WTC11 (cell line): ENCODE results near the gene NDUFS7. TPM values are rescaled to one million over a fixed set of nuclear protein-coding genes. Genes with fewer than 3 reads are reported as not detected.

ENCODE experiments used
- ATAC-seq: fragments of 200-7000 bp; cut with Tn5 transposase; 2 replicates; pipeline ENCODE4 v1.10.0; 2021; ENCODE audit warnings: mild to moderate bottlenecking, moderate library complexity
- CTCF ChIA-PET: fragments of 300-600 bp; sonication (Branson Sonifier 250); formaldehyde crosslinking; loops from one replicate; lab custom pipeline; 2021; ENCODE audit warnings: antibody characterized with exemption; lab: Charles Lee
- POLR2A ChIA-PET: fragments of 350-600 bp; sonication (Branson Sonifier 250); formaldehyde crosslinking; loops from one replicate; lab custom pipeline; 2021; ENCODE audit warnings: antibody characterized with exemption; lab: Charles Lee
- DNase-seq: peaks from one replicate; pipeline ENCODE4 v3.0.0; 2021; ENCODE audit warnings: low spot score
- H3K27ac Mint-ChIP-seq: 2 replicates; pipeline ENCODE4 v1.8.0; 2021; ENCODE audit warnings: mixed read lengths
- H3K27me3 Mint-ChIP-seq: 2 replicates; pipeline ENCODE4 v1.8.0; 2021; ENCODE audit warnings: low read depth, mild to moderate bottlenecking, moderate library complexity, mixed read lengths
- H3K36me3 Mint-ChIP-seq: 2 replicates; pipeline ENCODE4 v1.8.0; 2021; ENCODE audit warnings: mixed read lengths
- H3K4me1 Mint-ChIP-seq: 2 replicates; pipeline ENCODE4 v1.8.0; 2022; ENCODE audit warnings: mixed read lengths
- H3K4me3 Mint-ChIP-seq: 2 replicates; pipeline ENCODE4 v1.8.0; 2021; ENCODE audit warnings: mild to moderate bottlenecking, moderate library complexity, mixed read lengths
- H3K9me3 Mint-ChIP-seq: 2 replicates; pipeline ENCODE4 v1.8.0; 2021; ENCODE audit warnings: mixed read lengths
- FOXJ3 ChIP-seq: sonication (generic); formaldehyde crosslinking; IDR thresholded peaks from 2 replicates; pipeline ENCODE4 v1.9.0; 2021; ENCODE audit warnings: missing genetic modification reagents, mild to moderate bottlenecking, borderline replicate concordance
- GABPB1 ChIP-seq: sonication (generic); formaldehyde crosslinking; IDR thresholded peaks from 2 replicates; pipeline ENCODE4 v1.8.1; 2023; ENCODE audit warnings: mild to moderate bottlenecking, missing genetic modification reagents
- MXD4 ChIP-seq: fragments of 250-450 bp; sonication (Bioruptor Pico); IDR thresholded peaks from 2 replicates; pipeline ENCODE4 v1.8.0; 2021; ENCODE audit warnings: mild to moderate bottlenecking, moderate library complexity, borderline replicate concordance
- NFATC4 ChIP-seq: fragments of 250-450 bp; sonication (Bioruptor Pico); IDR thresholded peaks from 2 replicates; pipeline ENCODE4 v1.9.0; 2021; ENCODE audit warnings: mild to moderate bottlenecking
- NFE2L1 ChIP-seq: sonication (generic); formaldehyde crosslinking; IDR thresholded peaks from 2 replicates; pipeline ENCODE4 v1.8.1; 2023; ENCODE audit warnings: missing genetic modification reagents
- NR1H2 ChIP-seq: sonication (generic); formaldehyde crosslinking; IDR thresholded peaks from 2 replicates; pipeline ENCODE4 v1.9.0; 2021; ENCODE audit warnings: mild to moderate bottlenecking, moderate library complexity, missing genetic modification reagents
- NR3C1 ChIP-seq: sonication (generic); formaldehyde crosslinking; conservative IDR thresholded peaks from 2 replicates; pipeline ENCODE4 v1.8.1; 2023; ENCODE audit warnings: low read depth, mild to moderate bottlenecking, missing genetic modification reagents
- OVOL2 ChIP-seq: fragments of 250-450 bp; sonication (Bioruptor Pico); IDR thresholded peaks from 2 replicates; pipeline ENCODE4 v1.9.0; 2021; ENCODE audit warnings: mild to moderate bottlenecking, borderline replicate concordance
- RORB ChIP-seq: fragments of 250-450 bp; sonication (Bioruptor Pico); IDR thresholded peaks from 2 replicates; pipeline ENCODE4 v1.9.0; 2021; ENCODE audit warnings: mild to moderate bottlenecking
- SMAD3 ChIP-seq: sonication (generic); formaldehyde crosslinking; IDR thresholded peaks from 2 replicates; pipeline ENCODE4 v1.8.0; 2022; ENCODE audit warnings: missing genetic modification reagents, mild to moderate bottlenecking, borderline replicate concordance
- SMAD4 ChIP-seq: sonication (generic); formaldehyde crosslinking; IDR thresholded peaks from 2 replicates; pipeline ENCODE4 v1.8.0; 2022; ENCODE audit warnings: mild to moderate bottlenecking, missing genetic modification reagents
- SP1 ChIP-seq: sonication (generic); formaldehyde crosslinking; conservative IDR thresholded peaks from 2 replicates; pipeline ENCODE4 v1.8.1; 2022; ENCODE audit warnings: missing genetic modification reagents
- TEAD4 ChIP-seq: sonication (generic); formaldehyde crosslinking; IDR thresholded peaks from 2 replicates; pipeline ENCODE4 v1.8.0; 2022; ENCODE audit warnings: mild to moderate bottlenecking, missing genetic modification reagents
- ZNF219 ChIP-seq: sonication (generic); formaldehyde crosslinking; IDR thresholded peaks from 2 replicates; pipeline ENCODE4 v1.8.0; 2023; ENCODE audit warnings: missing genetic modification reagents, mild to moderate bottlenecking, borderline replicate concordance
- total RNA-seq: library from RNA; stranded (reverse); gene quantifications from 3 replicates; pipeline ENCODE4 v1.2.3, GENCODE V29; 2021
- TF ChIP-seq, protein P1 (sequence below): sonication (generic); formaldehyde crosslinking; IDR thresholded peaks from 2 replicates; pipeline ENCODE4 v1.8.1; 2023; ENCODE audit warnings: mild to moderate bottlenecking, missing genetic modification reagents, moderate library complexity
- TF ChIP-seq, protein P2 (sequence below): sonication (generic); formaldehyde crosslinking; IDR thresholded peaks from 2 replicates; pipeline ENCODE4 v1.8.0; 2022; ENCODE audit warnings: mild to moderate bottlenecking, missing genetic modification reagents
- TF ChIP-seq, protein P3 (sequence below): sonication (generic); formaldehyde crosslinking; IDR thresholded peaks from 2 replicates; pipeline ENCODE4 v1.8.1; 2022; ENCODE audit warnings: low read depth, mild to moderate bottlenecking, moderate library complexity, missing genetic modification reagents, borderline replicate concordance
- TF ChIP-seq, protein P4 (sequence below): fragments of 250-450 bp; sonication (Bioruptor Pico); IDR thresholded peaks from 2 replicates; pipeline ENCODE4 v2.1.2; 2022; ENCODE audit warnings: mild to moderate bottlenecking, moderate library complexity
- TF ChIP-seq, protein P5 (sequence below): sonication (generic); formaldehyde crosslinking; IDR thresholded peaks from 2 replicates; pipeline ENCODE4 v1.8.1; 2023; ENCODE audit warnings: mild to moderate bottlenecking, missing genetic modification reagents
- TF ChIP-seq, protein P6 (sequence below): fragments of 250-450 bp; sonication (Bioruptor Pico); IDR thresholded peaks from 2 replicates; pipeline ENCODE4 v1.9.0; 2021; ENCODE audit warnings: mild to moderate bottlenecking, borderline replicate concordance
- TF ChIP-seq, protein P7 (sequence below): fragments of 250-450 bp; sonication (Bioruptor Pico); IDR thresholded peaks from 2 replicates; pipeline ENCODE4 v1.9.0; 2021; ENCODE audit warnings: mild to moderate bottlenecking

Gene NDUFS7
- total RNA-seq, 1 experiment from 2014 or later: 136 TPM

DNA sequence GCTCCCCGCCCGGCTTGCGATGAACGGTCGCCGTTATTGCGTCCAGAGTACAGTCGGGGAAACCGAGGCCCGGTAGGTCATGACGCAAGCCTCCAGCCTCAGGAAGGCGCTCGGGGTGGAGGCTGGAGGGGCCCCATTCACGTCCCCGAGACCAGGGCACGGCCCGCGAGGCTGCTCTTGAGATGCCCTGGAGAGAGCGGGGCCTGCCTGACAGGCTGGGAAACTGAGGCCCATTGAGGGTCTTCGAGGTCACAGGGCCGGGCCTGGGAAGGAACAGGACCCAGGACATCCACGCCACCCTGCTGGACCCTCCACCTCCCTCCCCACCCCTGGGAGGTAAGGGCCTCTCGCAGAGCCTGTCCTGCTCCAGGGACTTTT, 367 bp downstream of the NDUFS7 start:
- Mint-ChIP-seq H3K9me3 (no peaks in the 10 kb centered on the region), H3K4me1 (peaks cover 14% of the 10 kb centered on the region), H3K4me3 (peak overlapping the region; percentile 81), H3K36me3 (peaks cover 8% of the 10 kb centered on the region), H3K27me3 (peaks cover 4% of the 10 kb centered on the region), H3K27ac (no peak overlapping the region)
- TF ChIP-seq FOXJ3 (CRISPR knock-in tag) (no peak), SP1 (CRISPR knock-in tag) (no peak), RORB (CRISPR knock-in tag) (no peak)
- TF ChIP-seq, protein P1, sequence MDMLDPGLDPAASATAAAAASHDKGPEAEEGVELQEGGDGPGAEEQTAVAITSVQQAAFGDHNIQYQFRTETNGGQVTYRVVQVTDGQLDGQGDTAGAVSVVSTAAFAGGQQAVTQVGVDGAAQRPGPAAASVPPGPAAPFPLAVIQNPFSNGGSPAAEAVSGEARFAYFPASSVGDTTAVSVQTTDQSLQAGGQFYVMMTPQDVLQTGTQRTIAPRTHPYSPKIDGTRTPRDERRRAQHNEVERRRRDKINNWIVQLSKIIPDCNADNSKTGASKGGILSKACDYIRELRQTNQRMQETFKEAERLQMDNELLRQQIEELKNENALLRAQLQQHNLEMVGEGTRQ (CRISPR knock-in tag): no peak
- TF ChIP-seq, protein P2, sequence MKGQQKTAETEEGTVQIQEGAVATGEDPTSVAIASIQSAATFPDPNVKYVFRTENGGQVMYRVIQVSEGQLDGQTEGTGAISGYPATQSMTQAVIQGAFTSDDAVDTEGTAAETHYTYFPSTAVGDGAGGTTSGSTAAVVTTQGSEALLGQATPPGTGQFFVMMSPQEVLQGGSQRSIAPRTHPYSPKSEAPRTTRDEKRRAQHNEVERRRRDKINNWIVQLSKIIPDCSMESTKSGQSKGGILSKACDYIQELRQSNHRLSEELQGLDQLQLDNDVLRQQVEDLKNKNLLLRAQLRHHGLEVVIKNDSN (CRISPR knock-in tag): no peak
- ChIA-PET CTCF (no interaction called here), POLR2A (no interaction called here)
- no peak for ATAC-seq
- no peak for DNase-seq

DNA sequence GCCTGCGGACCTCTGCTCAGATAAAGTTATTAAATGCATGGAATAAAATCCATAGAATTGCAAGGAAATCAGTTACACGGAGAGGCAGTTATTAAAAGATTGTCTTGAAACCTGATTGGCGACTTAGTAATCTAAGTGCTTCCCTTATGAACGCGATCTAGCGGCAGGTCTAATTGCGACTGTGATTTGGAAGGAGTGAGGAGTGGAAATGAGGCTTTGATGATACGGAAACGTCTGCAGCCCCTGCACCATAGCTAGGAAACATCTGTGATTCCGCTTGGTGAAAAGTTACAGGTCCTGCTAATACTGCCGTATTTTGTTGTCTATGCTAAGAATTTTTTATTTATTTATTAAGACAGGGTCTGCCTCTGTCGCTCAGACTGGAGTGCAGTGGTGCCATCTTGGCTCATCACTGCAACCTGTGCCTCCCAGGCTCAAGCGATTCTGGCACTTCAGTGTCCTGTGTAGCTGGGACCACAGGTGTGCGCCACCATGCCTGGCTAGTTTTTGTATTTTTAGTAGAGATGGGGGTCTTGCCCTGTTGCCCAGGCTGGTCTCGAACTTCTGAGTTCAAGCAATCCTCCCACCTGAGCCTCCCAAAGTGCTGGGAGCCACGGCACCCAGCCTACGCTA, 887 bp downstream of the NDUFS7 start:
- ChIA-PET CTCF (interaction anchor here (1.4 kb wide), 1 partner anchor 105 kb away, joined by 3 read pairs; no protein-coding TSS in a partner anchor), POLR2A (no interaction called here)
- DNase-seq (no peak), ATAC-seq (no peak)
- H3K9me3 Mint-ChIP-seq: no peaks in the 10 kb centered on the region
- TF ChIP-seq, protein P3, sequence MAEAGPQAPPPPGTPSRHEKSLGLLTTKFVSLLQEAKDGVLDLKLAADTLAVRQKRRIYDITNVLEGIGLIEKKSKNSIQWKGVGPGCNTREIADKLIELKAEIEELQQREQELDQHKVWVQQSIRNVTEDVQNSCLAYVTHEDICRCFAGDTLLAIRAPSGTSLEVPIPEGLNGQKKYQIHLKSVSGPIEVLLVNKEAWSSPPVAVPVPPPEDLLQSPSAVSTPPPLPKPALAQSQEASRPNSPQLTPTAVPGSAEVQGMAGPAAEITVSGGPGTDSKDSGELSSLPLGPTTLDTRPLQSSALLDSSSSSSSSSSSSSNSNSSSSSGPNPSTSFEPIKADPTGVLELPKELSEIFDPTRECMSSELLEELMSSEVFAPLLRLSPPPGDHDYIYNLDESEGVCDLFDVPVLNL (CRISPR knock-in tag): no peak
- no peak for TF ChIP-seq MXD4 (CRISPR knock-in tag)
- TF ChIP-seq OVOL2: no peak
- no peak for TF ChIP-seq FOXJ3 (CRISPR knock-in tag)
- TF ChIP-seq, protein P4, sequence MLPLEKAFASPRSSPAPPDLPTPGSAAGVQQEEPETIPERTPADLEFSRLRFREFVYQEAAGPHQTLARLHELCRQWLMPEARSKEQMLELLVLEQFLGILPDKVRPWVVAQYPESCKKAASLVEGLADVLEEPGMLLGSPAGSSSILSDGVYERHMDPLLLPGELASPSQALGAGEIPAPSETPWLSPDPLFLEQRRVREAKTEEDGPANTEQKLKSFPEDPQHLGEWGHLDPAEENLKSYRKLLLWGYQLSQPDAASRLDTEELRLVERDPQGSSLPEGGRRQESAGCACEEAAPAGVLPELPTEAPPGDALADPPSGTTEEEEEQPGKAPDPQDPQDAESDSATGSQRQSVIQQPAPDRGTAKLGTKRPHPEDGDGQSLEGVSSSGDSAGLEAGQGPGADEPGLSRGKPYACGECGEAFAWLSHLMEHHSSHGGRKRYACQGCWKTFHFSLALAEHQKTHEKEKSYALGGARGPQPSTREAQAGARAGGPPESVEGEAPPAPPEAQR: no peak
- TF ChIP-seq ZNF219 (CRISPR knock-in tag): no peak
- TF ChIP-seq, protein P5, sequence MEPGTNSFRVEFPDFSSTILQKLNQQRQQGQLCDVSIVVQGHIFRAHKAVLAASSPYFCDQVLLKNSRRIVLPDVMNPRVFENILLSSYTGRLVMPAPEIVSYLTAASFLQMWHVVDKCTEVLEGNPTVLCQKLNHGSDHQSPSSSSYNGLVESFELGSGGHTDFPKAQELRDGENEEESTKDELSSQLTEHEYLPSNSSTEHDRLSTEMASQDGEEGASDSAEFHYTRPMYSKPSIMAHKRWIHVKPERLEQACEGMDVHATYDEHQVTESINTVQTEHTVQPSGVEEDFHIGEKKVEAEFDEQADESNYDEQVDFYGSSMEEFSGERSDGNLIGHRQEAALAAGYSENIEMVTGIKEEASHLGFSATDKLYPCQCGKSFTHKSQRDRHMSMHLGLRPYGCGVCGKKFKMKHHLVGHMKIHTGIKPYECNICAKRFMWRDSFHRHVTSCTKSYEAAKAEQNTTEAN (CRISPR knock-in tag): no peak
- TF ChIP-seq TEAD4 (CRISPR knock-in tag): no peak
- no peak for TF ChIP-seq SMAD3 (CRISPR knock-in tag)
- no peak for TF ChIP-seq NR3C1
- no peak for TF ChIP-seq GABPB1 (CRISPR knock-in tag)
- no peak for TF ChIP-seq SMAD4 (CRISPR knock-in tag)
- no peak for TF ChIP-seq NFE2L1 (CRISPR knock-in tag)
- TF ChIP-seq, protein P6, sequence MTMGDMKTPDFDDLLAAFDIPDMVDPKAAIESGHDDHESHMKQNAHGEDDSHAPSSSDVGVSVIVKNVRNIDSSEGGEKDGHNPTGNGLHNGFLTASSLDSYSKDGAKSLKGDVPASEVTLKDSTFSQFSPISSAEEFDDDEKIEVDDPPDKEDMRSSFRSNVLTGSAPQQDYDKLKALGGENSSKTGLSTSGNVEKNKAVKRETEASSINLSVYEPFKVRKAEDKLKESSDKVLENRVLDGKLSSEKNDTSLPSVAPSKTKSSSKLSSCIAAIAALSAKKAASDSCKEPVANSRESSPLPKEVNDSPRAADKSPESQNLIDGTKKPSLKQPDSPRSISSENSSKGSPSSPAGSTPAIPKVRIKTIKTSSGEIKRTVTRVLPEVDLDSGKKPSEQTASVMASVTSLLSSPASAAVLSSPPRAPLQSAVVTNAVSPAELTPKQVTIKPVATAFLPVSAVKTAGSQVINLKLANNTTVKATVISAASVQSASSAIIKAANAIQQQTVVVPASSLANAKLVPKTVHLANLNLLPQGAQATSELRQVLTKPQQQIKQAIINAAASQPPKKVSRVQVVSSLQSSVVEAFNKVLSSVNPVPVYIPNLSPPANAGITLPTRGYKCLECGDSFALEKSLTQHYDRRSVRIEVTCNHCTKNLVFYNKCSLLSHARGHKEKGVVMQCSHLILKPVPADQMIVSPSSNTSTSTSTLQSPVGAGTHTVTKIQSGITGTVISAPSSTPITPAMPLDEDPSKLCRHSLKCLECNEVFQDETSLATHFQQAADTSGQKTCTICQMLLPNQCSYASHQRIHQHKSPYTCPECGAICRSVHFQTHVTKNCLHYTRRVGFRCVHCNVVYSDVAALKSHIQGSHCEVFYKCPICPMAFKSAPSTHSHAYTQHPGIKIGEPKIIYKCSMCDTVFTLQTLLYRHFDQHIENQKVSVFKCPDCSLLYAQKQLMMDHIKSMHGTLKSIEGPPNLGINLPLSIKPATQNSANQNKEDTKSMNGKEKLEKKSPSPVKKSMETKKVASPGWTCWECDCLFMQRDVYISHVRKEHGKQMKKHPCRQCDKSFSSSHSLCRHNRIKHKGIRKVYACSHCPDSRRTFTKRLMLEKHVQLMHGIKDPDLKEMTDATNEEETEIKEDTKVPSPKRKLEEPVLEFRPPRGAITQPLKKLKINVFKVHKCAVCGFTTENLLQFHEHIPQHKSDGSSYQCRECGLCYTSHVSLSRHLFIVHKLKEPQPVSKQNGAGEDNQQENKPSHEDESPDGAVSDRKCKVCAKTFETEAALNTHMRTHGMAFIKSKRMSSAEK (CRISPR knock-in tag): no peak
- TF ChIP-seq NR1H2 (CRISPR knock-in tag): no peak
- TF ChIP-seq NFATC4 (CRISPR knock-in tag): no peak
- TF ChIP-seq, protein P7, sequence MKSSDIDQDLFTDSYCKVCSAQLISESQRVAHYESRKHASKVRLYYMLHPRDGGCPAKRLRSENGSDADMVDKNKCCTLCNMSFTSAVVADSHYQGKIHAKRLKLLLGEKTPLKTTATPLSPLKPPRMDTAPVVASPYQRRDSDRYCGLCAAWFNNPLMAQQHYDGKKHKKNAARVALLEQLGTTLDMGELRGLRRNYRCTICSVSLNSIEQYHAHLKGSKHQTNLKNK (CRISPR knock-in tag): no peak
- H3K4me1 Mint-ChIP-seq: peaks cover 14% of the 10 kb centered on the region
- H3K36me3 Mint-ChIP-seq: peaks cover 13% of the 10 kb centered on the region
- H3K4me3 Mint-ChIP-seq: peak overlapping the region; percentile 81
- peaks cover 4% of the 10 kb centered on the region for H3K27me3 Mint-ChIP-seq
- H3K27ac Mint-ChIP-seq: peak overlapping the region; percentile 34; the same call in 1 of the 2 replicates
